Smooth muscle cell (in vitro differentiated cells): ENCODE results near the gene TRMT112. TPM values are rescaled to one million over a fixed set of nuclear protein-coding genes. Genes with fewer than 3 reads are reported as not detected.
A peak's percentile ranks its signal among the peaks of the same experiment; 100 is the strongest.

Source experiments
- DNase-seq: peaks from one replicate; lab custom pipeline; 2025; ENCODE audit not compliant: unreplicated experiment; lab: John Stamatoyannopoulos, UW
- H2AFZ ChIP-seq: fragments of 200-600 bp; sonication (generic); 2 replicates; pipeline ENCODE4 v1.6.0; 2016; ENCODE audit warnings: antibody characterized with exemption, low read depth, mild to moderate bottlenecking
- H3F3A ChIP-seq: fragments of 200-600 bp; sonication (generic); 2 replicates; pipeline ENCODE4 v1.6.0; 2017; ENCODE audit warnings: antibody characterized with exemption, low read depth
- H3K27ac ChIP-seq: fragments of 200-600 bp; sonication (generic); 2 replicates; pipeline ENCODE4 v1.5.1; 2016; ENCODE audit warnings: low read depth, mild to moderate bottlenecking
- H3K27me3 ChIP-seq: fragments of 200-600 bp; sonication (generic); 2 replicates; pipeline ENCODE4 v1.6.1; 2016; ENCODE audit warnings: low read depth, mild to moderate bottlenecking
- H3K36me3 ChIP-seq: fragments of 200-600 bp; sonication (generic); 2 replicates; pipeline ENCODE4 v1.5.1; 2016; ENCODE audit warnings: low read depth
- H3K4me1 ChIP-seq: fragments of 200-600 bp; sonication (generic); 2 replicates; pipeline ENCODE4 v1.5.1; 2016; ENCODE audit warnings: low read depth
- H3K4me2 ChIP-seq: fragments of 200-600 bp; sonication (generic); 2 replicates; pipeline ENCODE4 v1.6.0; 2016; ENCODE audit warnings: mild to moderate bottlenecking
- H3K4me3 ChIP-seq: fragments of 200-600 bp; sonication (generic); 2 replicates; pipeline ENCODE4 v1.5.1; 2016; ENCODE audit warnings: mild to moderate bottlenecking
- H3K79me2 ChIP-seq: fragments of 200-600 bp; sonication (generic); 2 replicates; pipeline ENCODE4 v1.6.0; 2016; ENCODE audit warnings: low read depth, mild to moderate bottlenecking
- H3K9ac ChIP-seq: fragments of 200-600 bp; sonication (generic); 2 replicates; pipeline ENCODE4 v1.6.0; 2016; ENCODE audit warnings: low read depth
- H3K9me3 ChIP-seq: fragments of 200-600 bp; sonication (generic); replicated peaks from 2 replicates; pipeline ENCODE4 v1.5.1; 2016; ENCODE audit warnings: low read depth
- H4K20me1 ChIP-seq: fragments of 200-600 bp; sonication (generic); 2 replicates; pipeline ENCODE4 v1.6.0; 2016; ENCODE audit warnings: low read depth
- CTCF ChIP-seq: fragments of 200-600 bp; sonication (generic); IDR thresholded peaks from 2 replicates; pipeline ENCODE4 v1.5.1; 2017; ENCODE audit warnings: borderline replicate concordance, mild to moderate bottlenecking, antibody characterized with exemption; ENCODE audit not compliant: insufficient read depth, poor library complexity, severe bottlenecking
- WGBS: methylation state at CpG from one replicate; pipeline ENCODE4 v1.1.7; 2016; ENCODE audit warnings: low lambda C conversion rate; 5-methylcytosine and 5-hydroxymethylcytosine counted together
- polyA plus RNA-seq: library from polyadenylated mRNA; unstranded; fragments of >200 nt; fragmentation: Nextera tagmentation; extraction: Ambion mirVana; gene quantifications from 2 replicates; pipeline ENCODE4 v1.2.1, GENCODE V29; 2016
- total RNA-seq: library from RNA; depleted of rRNA; stranded (reverse); fragments of >200 nt; gene quantifications from 2 replicates; pipeline ENCODE4 v1.2.3, GENCODE V29; 2014

TRMT112 gene
- total and polyA plus RNA-seq, 2 experiments from 2014 or later = 285 to 327 TPM

GRCh38 chr11:64269540-64270220 lies 47.7 kb downstream of the TRMT112 start:
- WGBS = 2% methylated on average over 44 of the region's 58 CpGs

DNA sequence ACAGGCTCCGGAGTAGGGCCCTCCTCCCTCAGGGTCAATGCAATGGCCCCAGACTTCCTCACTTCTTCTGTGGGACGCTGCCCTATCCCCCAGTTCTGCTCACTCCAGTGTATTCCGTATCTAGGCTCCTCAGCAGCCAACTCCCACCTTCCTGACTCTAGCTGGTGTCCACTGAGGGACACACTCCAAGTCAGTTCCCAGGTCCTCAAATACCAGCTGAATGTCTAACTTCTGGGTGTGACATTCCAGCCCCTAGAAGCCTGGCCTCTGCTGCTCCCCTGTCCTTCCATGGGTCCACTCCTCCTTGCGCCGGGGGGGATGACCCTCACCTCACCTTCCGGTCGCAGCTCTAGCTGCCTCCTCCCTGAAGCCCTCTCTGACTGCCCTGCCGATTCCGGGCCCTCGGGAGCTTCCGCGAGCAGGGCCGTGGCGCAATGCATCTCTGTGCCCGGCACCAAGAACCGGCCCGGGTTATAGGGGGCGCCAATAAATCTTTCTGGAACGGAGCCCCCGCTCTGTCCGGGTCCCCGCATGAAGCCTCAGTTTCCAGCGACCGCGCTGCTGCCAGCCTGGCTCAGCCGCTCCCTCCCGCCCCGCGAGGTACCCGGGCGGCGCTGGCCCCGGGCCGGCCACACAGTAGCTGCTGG lies 48.3 kb downstream of the TRMT112 start:
- peak overlapping the region; percentile 85 for H3K9ac ChIP-seq

More at GRCh38 chr11:64269540-64270220, 47.7 kb downstream of the TRMT112 start:
- Histone ChIP-seq H3K36me3 (no peaks in the 10 kb centered on the region), H3K4me3 (peak overlapping the region; percentile 62), H3K9me3 (no peaks in the 10 kb centered on the region), H3K27ac (peak overlapping the region; percentile 91), H2AFZ (peak overlapping the region; percentile 64), H3K27me3 (no peaks in the 10 kb centered on the region), H3F3A (peaks cover 12% of the 10 kb centered on the region), H3K4me1 (peaks cover 8% of the 10 kb centered on the region), H4K20me1 (no peaks in the 10 kb centered on the region), H3K4me2 (peak overlapping the region; percentile 86), H3K9ac (peak overlapping the region; percentile 85), H3K79me2 (no peaks in the 10 kb centered on the region)
- peak; percentile 92 for DNase-seq
- TF ChIP-seq CTCF = no peak

DNA sequence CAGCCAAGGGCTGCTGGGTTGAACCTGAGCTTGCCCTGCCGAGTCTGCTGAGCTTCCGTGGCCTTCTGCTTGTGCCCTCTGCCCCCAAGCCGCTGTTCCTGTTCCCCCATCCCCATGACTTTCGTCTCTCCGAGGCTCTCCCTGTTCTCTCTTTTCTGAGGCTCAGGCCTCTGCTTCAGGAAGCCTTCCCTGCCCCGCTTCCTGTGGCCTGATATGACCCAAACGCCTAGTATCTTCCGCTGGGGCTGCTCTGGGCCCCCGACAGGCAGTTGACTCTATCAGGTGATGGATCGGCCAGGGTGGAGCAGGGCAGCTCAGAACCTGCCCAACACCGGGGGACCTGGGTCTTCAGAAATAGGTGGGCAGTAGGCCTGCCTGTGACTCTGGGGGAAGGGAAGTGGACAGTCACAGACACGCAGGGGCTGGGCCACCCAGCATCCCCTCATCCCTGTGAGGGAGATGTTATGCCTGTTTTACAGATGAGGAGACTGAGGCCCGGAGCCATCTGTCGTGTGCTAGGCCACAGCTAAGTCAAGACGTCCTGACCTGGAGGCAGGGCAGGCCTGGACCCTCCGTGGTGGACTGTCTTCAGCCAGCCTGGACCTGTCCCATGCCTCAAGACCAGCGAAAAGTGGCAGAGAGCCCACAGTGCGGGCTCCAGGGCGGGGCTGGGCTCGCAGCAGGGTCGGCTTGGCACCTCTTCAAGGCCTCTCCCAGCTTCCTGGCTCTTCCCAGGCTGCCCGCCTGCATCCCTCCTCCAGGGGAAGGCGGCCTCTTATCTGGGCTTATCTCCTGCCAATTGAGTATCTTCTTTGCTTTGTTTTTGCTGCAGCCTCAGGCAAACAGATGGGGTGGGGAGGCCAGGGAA lies 49.1 kb downstream of the TRMT112 start:
- Histone ChIP-seq H3K4me3 (peak overlapping the region; percentile 62), H3K4me2 (peak overlapping the region; percentile 86), H3K27me3 (no peaks in the 10 kb centered on the region), H3K9me3 (no peaks in the 10 kb centered on the region), H3K79me2 (no peaks in the 10 kb centered on the region), H3F3A (peaks cover 12% of the 10 kb centered on the region), H3K4me1 (peaks cover 8% of the 10 kb centered on the region), H3K36me3 (no peaks in the 10 kb centered on the region), H4K20me1 (no peaks in the 10 kb centered on the region), H3K9ac (peak overlapping the region; percentile 85), H3K27ac (peak overlapping the region; percentile 91), H2AFZ (no peak overlapping the region)
- WGBS = 75% methylated on average over 21 of the region's 23 CpGs
- TF ChIP-seq CTCF = no peak
- no peak for DNase-seq

More for the DNA sequence above, 48.3 kb downstream of the TRMT112 start:
- Histone ChIP-seq H3K4me2 (peak overlapping the region; percentile 86), H3K27me3 (no peaks in the 10 kb centered on the region), H3K4me3 (peak overlapping the region; percentile 62), H3K79me2 (no peaks in the 10 kb centered on the region), H4K20me1 (no peaks in the 10 kb centered on the region), H2AFZ (peak overlapping the region; percentile 47), H3F3A (peaks cover 12% of the 10 kb centered on the region), H3K36me3 (no peaks in the 10 kb centered on the region), H3K9me3 (no peaks in the 10 kb centered on the region), H3K4me1 (peaks cover 8% of the 10 kb centered on the region), H3K27ac (peak overlapping the region; percentile 91)
- TF ChIP-seq CTCF = no peak
- DNase-seq = no peak
- 1% methylated on average over 34 of the region's 34 CpGs for WGBS
